ENCODE data around the gene CD248.
A peak's percentile ranks its signal among the peaks of the same experiment; 100 is the strongest.

Gene CD248

DNA sequence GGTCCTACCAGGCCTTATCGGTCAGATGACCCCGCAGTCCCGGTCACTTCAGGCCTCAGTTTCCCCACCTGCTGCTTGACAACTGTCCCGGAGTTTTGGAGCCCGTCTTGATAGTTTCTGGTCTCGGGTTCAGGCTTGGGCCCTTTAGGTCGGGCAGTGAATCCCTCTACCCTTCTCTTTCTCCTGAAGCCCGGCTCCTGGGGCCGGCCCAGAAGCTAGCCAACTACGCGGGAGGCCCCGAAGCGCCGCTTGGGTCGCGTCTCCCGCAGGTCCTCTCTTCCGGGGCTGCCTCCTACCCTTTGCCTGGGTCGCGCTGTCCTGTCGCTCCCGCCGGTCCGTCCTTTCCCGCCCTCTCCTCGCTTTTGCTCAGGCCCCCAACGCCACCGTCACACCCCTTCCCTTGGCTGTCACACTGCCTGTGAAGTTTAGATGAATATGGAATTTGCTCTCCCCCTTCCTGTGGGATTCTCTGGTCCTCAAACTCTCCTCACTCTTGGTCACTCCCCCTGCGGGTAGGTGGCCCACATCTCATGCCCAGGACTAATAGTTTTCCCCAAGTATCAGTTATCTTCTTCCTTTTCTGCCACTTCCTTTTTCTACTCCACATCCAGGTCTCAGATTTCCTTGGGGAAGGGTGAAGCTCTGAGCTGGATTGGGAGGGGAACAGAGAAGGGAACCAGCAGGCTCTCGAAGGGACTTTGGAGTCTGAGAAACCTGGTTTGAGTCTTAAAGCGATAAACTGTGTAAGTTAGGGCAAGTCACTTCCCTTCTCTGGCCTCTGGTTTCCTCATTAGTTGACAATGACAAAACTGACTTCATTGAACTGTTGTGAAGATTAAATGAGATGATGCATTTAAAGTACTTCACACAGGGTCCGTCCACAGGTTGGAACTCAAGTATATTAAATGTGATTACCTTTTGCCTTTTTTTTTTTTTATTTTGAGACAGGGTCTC lies 47.6 kb downstream of the CD248 start:
- DNase-seq = no peak

DNA sequence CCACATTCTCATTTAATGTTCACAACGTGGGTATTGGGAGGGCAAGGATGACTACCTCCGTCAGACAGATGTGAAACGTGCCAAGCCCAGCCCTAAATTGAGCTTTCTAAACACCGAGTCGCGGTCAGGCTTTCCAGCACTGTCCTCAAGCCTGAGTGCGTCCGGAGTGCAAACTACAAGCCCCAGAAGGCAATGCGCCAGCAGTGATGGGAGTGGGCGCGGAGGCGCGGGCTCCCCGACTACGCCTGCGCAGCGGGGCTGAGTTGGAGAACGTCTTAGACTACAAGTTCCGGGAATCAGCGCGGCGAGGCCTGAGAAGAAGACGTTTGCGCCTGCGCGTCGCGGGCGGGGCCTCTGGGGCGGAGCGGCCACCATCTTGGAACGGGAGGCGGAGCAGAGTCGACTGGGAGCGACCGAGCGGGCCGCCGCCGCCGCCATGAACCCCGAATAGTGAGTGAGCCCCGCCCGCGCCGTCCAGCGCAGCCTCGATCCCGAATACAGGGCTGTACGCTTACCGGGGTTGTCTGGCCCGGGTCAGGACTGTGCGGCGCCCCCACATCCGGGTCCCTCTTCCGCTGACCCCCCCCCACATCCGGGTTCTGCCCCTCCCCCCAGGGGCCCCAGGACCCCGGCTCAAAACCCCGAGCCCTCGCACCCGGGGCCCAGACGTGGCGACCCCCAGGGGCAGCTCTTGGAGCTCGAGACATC lies 48.4 kb downstream of the CD248 start, which contains the start of gene RAB1B:
Gene RAB1B, plus strand, starts transcription at position 396 of the 708 bp plus-strand sequence. Its CDS starts 41 bp downstream, at position 437.
- DNase-seq = peak; percentile 100

DNA sequence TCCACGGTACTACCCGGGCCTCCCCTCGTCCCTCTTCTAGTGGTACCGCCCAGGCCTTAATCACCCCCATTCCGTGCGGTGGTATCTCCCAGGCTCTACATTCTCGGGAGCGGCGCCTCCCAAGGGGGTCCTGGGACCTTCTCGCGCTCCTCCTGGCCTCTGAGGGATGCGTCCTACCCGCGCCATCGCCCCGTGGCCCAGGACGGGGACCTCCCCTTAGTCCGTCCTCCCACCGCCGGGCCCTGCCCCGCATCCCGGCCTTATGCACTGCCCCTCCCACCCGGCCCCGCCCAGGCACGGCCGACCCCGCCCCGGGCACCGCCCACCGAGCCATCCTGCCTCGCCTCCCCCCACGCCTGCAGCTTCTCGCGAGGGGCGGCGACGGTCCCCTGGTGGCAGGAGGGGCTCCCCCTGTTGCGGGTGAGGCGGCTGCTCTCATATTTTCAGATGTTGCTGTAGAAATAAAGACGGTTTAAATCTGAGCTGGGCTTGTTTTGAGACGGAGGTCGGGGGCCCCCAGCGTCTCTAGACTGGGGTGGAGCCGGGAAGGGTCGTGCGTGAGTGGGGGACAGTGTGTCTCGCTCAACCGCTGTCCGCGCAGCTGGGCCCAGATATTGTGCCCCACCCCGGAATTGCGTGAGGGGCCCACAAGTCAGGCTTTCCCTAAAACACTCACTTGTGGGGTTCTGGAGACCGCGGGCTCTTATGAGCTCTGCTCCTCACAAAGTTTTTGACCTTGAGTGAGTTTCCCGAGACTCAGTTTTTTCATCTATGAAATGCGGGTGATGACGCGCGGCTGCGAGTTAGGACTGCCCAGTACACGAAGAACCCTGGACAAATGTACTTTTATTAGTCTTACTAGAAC lies 49.2 kb downstream of the CD248 start:
- peak; percentile 76 for DNase-seq

DNA sequence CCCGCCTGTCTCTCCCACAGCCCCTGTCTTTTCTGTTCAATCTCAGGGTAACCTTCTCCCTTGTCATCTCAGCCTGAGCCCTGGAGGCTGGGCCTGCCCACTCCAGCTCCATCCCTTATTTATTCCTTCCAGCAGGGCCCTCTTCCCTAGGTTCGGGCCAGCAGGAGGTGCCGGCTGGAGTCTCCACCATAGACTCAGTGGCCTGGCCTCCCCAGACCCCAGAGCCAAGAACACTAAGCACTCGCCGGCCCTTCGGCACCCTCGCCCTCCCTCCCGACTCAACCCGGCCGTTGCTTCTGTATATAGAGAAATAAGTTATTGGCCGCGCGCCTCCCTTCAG lies 49.8 kb downstream of the CD248 start:
- no peak for DNase-seq

DNA sequence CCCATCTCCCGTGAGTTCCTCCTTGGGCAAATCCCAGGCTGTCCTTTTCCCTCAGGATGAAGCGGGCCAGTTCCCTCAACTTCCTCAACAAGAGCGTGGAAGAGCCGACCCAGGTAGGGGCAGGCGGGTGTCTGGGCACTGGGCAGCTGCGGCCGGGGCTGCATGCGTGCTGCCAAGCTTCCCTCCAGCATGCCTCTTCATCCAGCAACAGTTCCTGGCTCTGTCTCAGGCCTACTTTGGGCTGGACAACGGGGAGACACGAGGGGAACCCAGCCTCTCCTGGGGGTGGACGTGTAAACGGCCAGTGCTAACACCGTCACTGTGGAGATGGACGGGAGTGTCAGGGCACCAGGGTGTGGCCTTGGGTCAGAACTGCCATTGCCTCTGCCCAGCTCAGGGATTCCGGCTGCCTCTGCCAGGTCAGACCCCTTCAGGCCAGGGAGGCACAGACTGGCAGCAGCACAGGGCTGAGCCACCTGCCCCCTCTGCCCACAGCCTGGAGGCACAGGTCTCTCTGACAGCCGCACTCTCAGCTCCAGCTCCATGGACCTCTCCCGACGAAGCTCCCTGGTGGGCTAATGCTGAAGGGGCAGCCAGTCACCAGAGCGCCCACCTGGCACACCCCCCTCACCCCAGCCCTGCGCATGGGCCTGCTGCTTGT lies 50.3 kb downstream of the CD248 start:
- DNase-seq = no peak

DNA sequence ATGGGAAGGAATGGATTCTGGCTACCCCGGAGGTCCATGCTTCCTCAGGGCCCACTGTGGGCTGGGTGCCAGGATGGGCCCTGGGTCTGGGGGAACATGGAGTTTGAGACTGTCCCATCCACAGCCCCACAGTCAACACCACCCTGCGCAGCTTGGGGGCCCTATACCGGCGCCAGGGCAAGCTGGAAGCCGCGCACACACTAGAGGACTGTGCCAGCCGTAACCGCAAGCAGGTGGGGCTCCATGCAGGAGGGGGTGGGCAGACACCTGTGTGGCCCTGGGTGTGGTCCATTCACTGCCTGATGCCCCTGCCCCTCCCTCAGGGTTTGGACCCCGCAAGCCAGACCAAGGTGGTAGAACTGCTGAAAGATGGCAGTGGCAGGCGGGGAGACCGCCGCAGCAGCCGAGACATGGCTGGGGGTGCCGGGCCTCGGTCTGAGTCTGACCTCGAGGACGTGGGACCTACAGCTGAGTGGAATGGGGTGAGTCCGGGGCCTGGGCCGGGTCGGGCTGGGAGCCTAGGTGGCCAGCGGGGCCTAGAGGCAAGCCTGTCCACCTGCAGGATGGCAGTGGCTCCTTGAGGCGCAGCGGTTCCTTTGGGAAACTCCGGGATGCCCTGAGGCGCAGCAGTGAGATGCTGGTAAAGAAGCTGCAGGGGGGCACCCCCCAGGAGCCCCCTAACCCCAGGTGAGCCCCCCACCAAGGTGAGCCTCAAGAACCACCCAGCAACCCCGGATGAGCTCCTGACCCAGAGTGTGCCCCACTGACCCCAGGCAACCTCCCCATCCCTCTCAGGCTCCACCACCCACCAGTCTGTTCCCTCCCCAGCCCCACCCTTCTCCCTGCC lies 51.1 kb downstream of the CD248 start:
- no peak for DNase-seq

DNA sequence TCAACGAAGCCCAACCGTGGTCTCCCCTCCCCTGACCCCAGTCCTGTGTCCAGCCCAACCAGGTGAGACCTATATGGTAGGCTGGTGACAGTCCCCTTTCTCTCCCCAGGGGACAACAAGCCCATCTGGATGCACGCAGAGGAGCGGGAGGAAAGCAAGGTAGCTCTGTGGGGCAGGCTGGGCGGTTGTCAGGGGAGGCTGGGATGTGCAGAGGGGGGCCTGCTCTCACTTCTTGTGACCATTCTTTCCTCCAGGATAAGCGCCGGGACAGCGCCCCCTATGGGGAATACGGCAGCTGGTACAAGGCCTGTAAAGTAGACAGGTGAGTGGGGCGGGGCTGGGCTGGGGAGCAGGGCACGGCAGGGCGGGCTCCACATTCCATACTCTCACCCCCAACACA lies 51.9 kb downstream of the CD248 start:
- DNase-seq = no peak

All from central memory CD4-positive, alpha-beta T cell (primary cell).